Neural crest cell (in vitro differentiated cells): ENCODE measurements around the gene SMIM38. TPM values are rescaled to one million over a fixed set of nuclear protein-coding genes. Genes with fewer than 3 reads are reported as not detected.

ENCODE experiments used
- DNase-seq: peaks from one replicate; pipeline ENCODE4 v3.0.0; 2021; ENCODE audit warnings: low read depth, mixed read lengths, low spot score
- H3K27ac Mint-ChIP-seq: one replicate; pipeline ENCODE4 v1.8.0; 2021; ENCODE audit warnings: mild to moderate bottlenecking, mixed read lengths; ENCODE audit not compliant: unreplicated experiment
- H3K27me3 Mint-ChIP-seq: 2 replicates; pipeline ENCODE4 v1.8.0; 2021; ENCODE audit warnings: low read depth, mild to moderate bottlenecking, mixed read lengths
- H3K36me3 Mint-ChIP-seq: 2 replicates; pipeline ENCODE4 v1.8.0; 2021; ENCODE audit warnings: low read depth, mild to moderate bottlenecking, mixed read lengths
- H3K4me1 Mint-ChIP-seq: 2 replicates; pipeline ENCODE4 v1.8.0; 2021; ENCODE audit warnings: mixed read lengths
- H3K4me3 Mint-ChIP-seq: one replicate; pipeline ENCODE4 v1.8.0; 2021; ENCODE audit warnings: mild to moderate bottlenecking, mixed read lengths
- H3K9me3 Mint-ChIP-seq: 2 replicates; pipeline ENCODE4 v1.8.0; 2021; ENCODE audit warnings: mixed read lengths
- CTCF ChIP-seq: fragments of 200-600 bp; sonication (generic); conservative IDR thresholded peaks from 2 replicates; pipeline ENCODE4 v1.5.0; 2021; ENCODE audit warnings: antibody characterized with exemption, mild to moderate bottlenecking
- total RNA-seq: library from RNA; stranded (reverse); gene quantifications from 2 replicates; pipeline ENCODE4 v1.2.1, GENCODE V29; 2021

The SMIM38 gene
- total RNA-seq, 1 donor from 2014 or later = 1.4 TPM

- H3K27ac Mint-ChIP-seq = no peak overlapping the region
- no peak for TF ChIP-seq CTCF
- H3K4me1 Mint-ChIP-seq = peaks cover 14% of the 10 kb centered on the region
- no peaks in the 10 kb centered on the region for H3K9me3 Mint-ChIP-seq
- no peak for DNase-seq
- H3K27me3 Mint-ChIP-seq = no peaks in the 10 kb centered on the region
- no peak overlapping the region for H3K4me3 Mint-ChIP-seq
- no peaks in the 10 kb centered on the region for H3K36me3 Mint-ChIP-seq
These were observed 35.4 kb upstream of the SMIM38 start for GRCh38 chr11:69120096-69120875.

GRCh38 chr11:69121021-69121420 lies 34.7 kb upstream of the SMIM38 start:
- H3K27me3 Mint-ChIP-seq = no peaks in the 10 kb centered on the region
- H3K4me1 Mint-ChIP-seq = peaks cover 14% of the 10 kb centered on the region
- no peak for TF ChIP-seq CTCF
- H3K9me3 Mint-ChIP-seq = no peaks in the 10 kb centered on the region
- DNase-seq = no peak
- no peak overlapping the region for H3K4me3 Mint-ChIP-seq
- no peak overlapping the region for H3K27ac Mint-ChIP-seq
- H3K36me3 Mint-ChIP-seq = no peaks in the 10 kb centered on the region

- Mint-ChIP-seq H3K36me3 (no peaks in the 10 kb centered on the region), H3K4me1 (peaks cover 14% of the 10 kb centered on the region), H3K27me3 (no peaks in the 10 kb centered on the region), H3K27ac (no peak overlapping the region), H3K4me3 (no peak overlapping the region), H3K9me3 (no peaks in the 10 kb centered on the region)
- no peak for TF ChIP-seq CTCF
- DNase-seq = no peak
These were observed 34.0 kb upstream of the SMIM38 start for GRCh38 chr11:69121621-69122325.

- Mint-ChIP-seq H3K36me3 (no peaks in the 10 kb centered on the region), H3K27ac (no peak overlapping the region), H3K4me3 (no peak overlapping the region), H3K27me3 (no peaks in the 10 kb centered on the region), H3K4me1 (peaks cover 14% of the 10 kb centered on the region), H3K9me3 (no peaks in the 10 kb centered on the region)
- no peak for DNase-seq
- no peak for TF ChIP-seq CTCF
These were observed 33.5 kb upstream of the SMIM38 start for GRCh38 chr11:69122326-69122629.

GRCh38 chr11:69122630-69123431 lies 32.9 kb upstream of the SMIM38 start:
- H3K4me1 Mint-ChIP-seq = peaks cover 14% of the 10 kb centered on the region
- H3K27me3 Mint-ChIP-seq = no peaks in the 10 kb centered on the region
- TF ChIP-seq CTCF = no peak
- H3K36me3 Mint-ChIP-seq = no peaks in the 10 kb centered on the region
- peaks cover under 1% of the 10 kb centered on the region for H3K9me3 Mint-ChIP-seq
- H3K27ac Mint-ChIP-seq = no peak overlapping the region
- DNase-seq = no peak
- H3K4me3 Mint-ChIP-seq = no peak overlapping the region
